Tibial nerve (tissue), 4 donors: Measurements from ENCODE around the gene KIF25.

Source experiments
- EP300 ChIP-seq, 2 donors: sonication (generic); formaldehyde crosslinking; IDR thresholded peaks; one replicate each; pipeline ENCODE4 v1.6.1; 2017; ENCODE audit warnings: antibody characterized with exemption in 2 of 2, mild to moderate bottlenecking in 1 of 2
- POLR2A ChIP-seq, 2 donors: fragments of 450-650 bp; IDR thresholded peaks; one replicate each; pipeline ENCODE4 v1.6.1; 2017; ENCODE audit warnings: antibody characterized with exemption in 2 of 2, mild to moderate bottlenecking in 2 of 2, moderate library complexity in 2 of 2
- TF ChIP-seq, protein P1 (sequence below), 5 experiments: fragments of 200-600 bp in 3 of 5; fragments of 450-650 bp in 2 of 5; sonication (generic) in 3 of 5; IDR thresholded peaks; one replicate each; pipeline ENCODE4 v1.5.1; 2016 to 2019; ENCODE audit warnings: antibody characterized with exemption in 5 of 5, mild to moderate bottlenecking in 3 of 5, moderate library complexity in 2 of 5

DNA sequence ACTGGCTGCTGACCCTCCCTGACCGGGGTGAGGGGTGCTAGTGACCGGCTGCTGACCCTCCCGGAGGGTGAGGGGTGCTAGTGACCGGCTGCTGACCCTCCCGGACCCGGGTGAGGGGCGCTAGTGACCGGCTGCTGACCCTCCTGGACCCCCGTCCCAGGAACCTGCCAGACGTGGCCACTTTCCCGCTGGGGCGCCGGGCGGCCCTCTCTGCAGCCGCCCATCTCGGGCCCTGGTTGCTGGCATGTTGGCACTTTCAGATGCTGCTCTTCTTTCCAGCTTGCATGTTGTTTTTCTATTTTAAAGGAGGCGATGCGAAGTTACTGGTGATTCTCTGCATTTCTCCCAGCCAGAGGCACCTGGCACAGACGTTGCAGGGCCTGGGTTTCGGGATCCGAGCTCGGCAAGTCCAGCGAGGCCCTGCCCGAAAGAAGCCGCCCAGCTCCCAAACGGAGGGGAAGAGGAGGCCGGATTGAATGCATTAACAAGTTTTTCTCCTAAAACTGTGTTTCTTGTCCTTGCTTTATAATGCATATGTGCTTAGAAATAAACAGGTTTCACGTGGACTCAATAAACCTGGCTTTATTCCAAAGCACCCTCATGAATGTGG, 47.2 kb downstream of the KIF25 start:
- TF ChIP-seq, protein P1, sequence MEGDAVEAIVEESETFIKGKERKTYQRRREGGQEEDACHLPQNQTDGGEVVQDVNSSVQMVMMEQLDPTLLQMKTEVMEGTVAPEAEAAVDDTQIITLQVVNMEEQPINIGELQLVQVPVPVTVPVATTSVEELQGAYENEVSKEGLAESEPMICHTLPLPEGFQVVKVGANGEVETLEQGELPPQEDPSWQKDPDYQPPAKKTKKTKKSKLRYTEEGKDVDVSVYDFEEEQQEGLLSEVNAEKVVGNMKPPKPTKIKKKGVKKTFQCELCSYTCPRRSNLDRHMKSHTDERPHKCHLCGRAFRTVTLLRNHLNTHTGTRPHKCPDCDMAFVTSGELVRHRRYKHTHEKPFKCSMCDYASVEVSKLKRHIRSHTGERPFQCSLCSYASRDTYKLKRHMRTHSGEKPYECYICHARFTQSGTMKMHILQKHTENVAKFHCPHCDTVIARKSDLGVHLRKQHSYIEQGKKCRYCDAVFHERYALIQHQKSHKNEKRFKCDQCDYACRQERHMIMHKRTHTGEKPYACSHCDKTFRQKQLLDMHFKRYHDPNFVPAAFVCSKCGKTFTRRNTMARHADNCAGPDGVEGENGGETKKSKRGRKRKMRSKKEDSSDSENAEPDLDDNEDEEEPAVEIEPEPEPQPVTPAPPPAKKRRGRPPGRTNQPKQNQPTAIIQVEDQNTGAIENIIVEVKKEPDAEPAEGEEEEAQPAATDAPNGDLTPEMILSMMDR (IDR thresholded peaks at IDR 0.05) = no peak
- TF ChIP-seq POLR2A (IDR thresholded peaks at IDR 0.05) (no peak), EP300 (IDR thresholded peaks at IDR 0.05) (no peak)
